Peyer's patch (tissue), 4 donors: ENCODE results near the gene CLEC12A. TPM values are rescaled to one million over a fixed set of nuclear protein-coding genes. Genes with fewer than 3 reads are reported as not detected.
A peak's percentile ranks its signal among the peaks of the same experiment; 100 is the strongest.

Experiments
- DNase-seq, 3 donors: peaks; one replicate each; pipeline ENCODE4 v3.0.0-alpha.2; 2017 to 2019
- H3K27ac ChIP-seq, 4 donors: fragments of 200-600 bp; sonication (generic); one replicate each; pipeline ENCODE4 v1.5.1; 2016 to 2019
- H3K27me3 ChIP-seq, 2 donors: fragments of 200-600 bp; sonication (generic); one replicate each; pipeline ENCODE4 v1.5.1; 2019
- H3K36me3 ChIP-seq, 3 donors: fragments of 200-600 bp; sonication (generic); one replicate each; pipeline ENCODE4 v1.5.1; 2016 to 2019
- H3K4me1 ChIP-seq, 4 donors: fragments of 200-600 bp; sonication (generic); one replicate each; pipeline ENCODE4 v1.5.1; 2016 to 2019
- H3K4me3 ChIP-seq, 4 donors: fragments of 200-600 bp; sonication (generic); 1 replicate in 3 of 4; 2 replicates in 1 of 4; pipeline ENCODE4 v1.5.1; 2016 to 2019; ENCODE audit warnings: mild to moderate bottlenecking in 1 of 4
- H3K9me3 ChIP-seq, 4 donors: fragments of 200-600 bp; sonication (generic); one replicate each; pipeline ENCODE4 v1.5.1; 2016 to 2019; ENCODE audit warnings: mild to moderate bottlenecking in 1 of 4
- POLR2A ChIP-seq, 2 donors: fragments of 450-650 bp; IDR thresholded peaks; one replicate each; pipeline ENCODE4 v1.5.1; 2017; ENCODE audit warnings: antibody characterized with exemption in 2 of 2, mild to moderate bottlenecking in 2 of 2, moderate library complexity in 2 of 2
- total RNA-seq, 4 donors: library from RNA; depleted of rRNA; stranded (reverse); fragments of >200 nt; gene quantifications; one replicate each; pipeline ENCODE4 v1.1.0, GENCODE V29; 2016
- TF ChIP-seq, protein P1 (sequence below), 6 experiments: fragments of 450-650 bp in 4 of 6; fragments of 200-600 bp in 2 of 6; sonication (generic) in 1 of 6; IDR thresholded peaks; one replicate each; pipeline ENCODE4 v1.5.1; 2017 to 2019; ENCODE audit warnings: antibody characterized with exemption in 6 of 6, mild to moderate bottlenecking in 3 of 6, moderate library complexity in 1 of 6

The CLEC12A gene
- total RNA-seq, 4 donors from 2014 or later: 10.7 TPM; not detected in 3

DNA sequence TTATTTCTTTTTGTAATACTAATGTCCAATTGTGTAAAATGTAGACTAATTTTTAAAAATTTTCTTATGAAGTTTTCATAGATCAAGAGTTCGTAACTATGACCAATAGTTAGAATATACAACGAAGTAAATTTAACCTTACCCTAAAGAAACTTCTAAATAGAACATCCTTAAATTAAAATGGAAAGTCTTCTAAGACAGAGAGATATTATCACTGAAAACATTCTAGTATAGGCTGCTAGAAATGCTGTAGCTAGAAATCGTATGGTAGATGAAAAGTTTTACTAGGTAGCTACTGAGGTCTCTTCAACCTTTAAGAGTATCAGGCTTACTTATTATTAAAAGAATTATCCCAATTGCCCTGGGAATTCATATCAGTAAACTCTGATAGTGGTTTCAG, 40.0 kb upstream of the CLEC12A start:
- Histone ChIP-seq H3K4me3 (no peak overlapping the region), H3K9me3 (no peaks in the 10 kb centered on the region), H3K27me3 (no peaks in the 10 kb centered on the region), H3K4me1 (no peaks in the 10 kb centered on the region), H3K36me3 (no peaks in the 10 kb centered on the region), H3K27ac (no peak overlapping the region)
- no peak for TF ChIP-seq POLR2A (IDR thresholded peaks at IDR 0.05)
- TF ChIP-seq, protein P1, sequence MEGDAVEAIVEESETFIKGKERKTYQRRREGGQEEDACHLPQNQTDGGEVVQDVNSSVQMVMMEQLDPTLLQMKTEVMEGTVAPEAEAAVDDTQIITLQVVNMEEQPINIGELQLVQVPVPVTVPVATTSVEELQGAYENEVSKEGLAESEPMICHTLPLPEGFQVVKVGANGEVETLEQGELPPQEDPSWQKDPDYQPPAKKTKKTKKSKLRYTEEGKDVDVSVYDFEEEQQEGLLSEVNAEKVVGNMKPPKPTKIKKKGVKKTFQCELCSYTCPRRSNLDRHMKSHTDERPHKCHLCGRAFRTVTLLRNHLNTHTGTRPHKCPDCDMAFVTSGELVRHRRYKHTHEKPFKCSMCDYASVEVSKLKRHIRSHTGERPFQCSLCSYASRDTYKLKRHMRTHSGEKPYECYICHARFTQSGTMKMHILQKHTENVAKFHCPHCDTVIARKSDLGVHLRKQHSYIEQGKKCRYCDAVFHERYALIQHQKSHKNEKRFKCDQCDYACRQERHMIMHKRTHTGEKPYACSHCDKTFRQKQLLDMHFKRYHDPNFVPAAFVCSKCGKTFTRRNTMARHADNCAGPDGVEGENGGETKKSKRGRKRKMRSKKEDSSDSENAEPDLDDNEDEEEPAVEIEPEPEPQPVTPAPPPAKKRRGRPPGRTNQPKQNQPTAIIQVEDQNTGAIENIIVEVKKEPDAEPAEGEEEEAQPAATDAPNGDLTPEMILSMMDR (IDR thresholded peaks at IDR 0.05): no peak
- DNase-seq: no peak

DNA sequence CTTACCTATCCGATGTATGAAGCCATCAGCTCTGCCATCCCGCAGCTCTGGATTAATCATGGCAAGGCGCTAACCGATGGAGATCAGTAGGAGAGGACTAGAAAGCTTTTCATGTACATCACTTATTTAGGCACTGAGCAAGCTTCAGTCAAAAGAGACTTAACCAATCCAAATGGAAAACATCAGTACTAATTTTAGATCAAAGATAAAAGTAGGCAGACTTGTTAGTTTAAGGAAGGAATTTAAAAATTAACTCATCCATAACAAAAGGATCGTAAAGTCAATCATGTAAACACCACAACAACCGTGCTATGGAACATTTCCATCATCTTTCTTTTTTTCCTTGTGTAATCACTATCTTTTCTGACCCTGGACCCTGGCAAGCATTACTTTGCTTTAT, 38.9 kb upstream of the CLEC12A start, which contains the start of gene CLEC2A:
CLEC2A (minus strand) TSS at position 101 of the 400 bp plus-strand sequence; CDS start at position 60, 41 bp downstream.
- Histone ChIP-seq H3K36me3 (no peaks in the 10 kb centered on the region), H3K27me3 (no peaks in the 10 kb centered on the region), H3K4me1 (no peaks in the 10 kb centered on the region), H3K27ac (no peak within 1 kb of the TSS), H3K9me3 (no peaks in the 10 kb centered on the region), H3K4me3 (no peak within 1 kb of the TSS)
- DNase-seq: no peak
- TF ChIP-seq, protein P1 (IDR thresholded peaks at IDR 0.05): no peak
- no peak for TF ChIP-seq POLR2A (IDR thresholded peaks at IDR 0.05)

- Histone ChIP-seq H3K4me3 (no peak overlapping the region), H3K27me3 (no peaks in the 10 kb centered on the region), H3K27ac (no peak overlapping the region), H3K36me3 (no peaks in the 10 kb centered on the region), H3K9me3 (no peaks in the 10 kb centered on the region), H3K4me1 (no peaks in the 10 kb centered on the region)
- no peak for DNase-seq
- TF ChIP-seq, protein P1 (IDR thresholded peaks at IDR 0.05): no peak
- TF ChIP-seq POLR2A (IDR thresholded peaks at IDR 0.05): no peak
Measured at GRCh38 chr12:9933958-9934357, 37.3 kb upstream of the CLEC12A start.

DNA sequence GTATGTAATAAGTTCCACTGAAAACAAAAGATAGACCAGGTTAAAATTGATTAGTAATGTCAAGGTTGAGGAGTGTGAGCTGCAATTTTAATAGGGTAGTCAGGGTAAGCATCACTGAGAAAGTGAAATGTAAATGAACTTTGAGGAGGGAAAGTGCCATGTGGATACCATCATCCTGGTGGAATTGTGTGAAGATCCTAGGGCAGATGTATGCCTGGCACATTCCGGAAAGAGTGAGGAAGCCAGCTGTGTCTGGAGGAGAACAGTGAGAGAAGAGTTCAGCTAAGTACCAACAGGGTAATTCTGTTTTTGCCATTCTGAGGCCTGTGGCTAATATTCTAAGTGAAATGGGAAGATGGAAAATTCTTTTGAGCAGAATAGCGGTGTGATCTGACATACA, 36.2 kb upstream of the CLEC12A start:
- Histone ChIP-seq H3K4me1 (no peaks in the 10 kb centered on the region), H3K4me3 (no peak overlapping the region), H3K27ac (no peak overlapping the region), H3K36me3 (no peaks in the 10 kb centered on the region), H3K27me3 (no peaks in the 10 kb centered on the region), H3K9me3 (no peaks in the 10 kb centered on the region)
- DNase-seq: no peak
- TF ChIP-seq, protein P1 (IDR thresholded peaks at IDR 0.05): no peak
- no peak for TF ChIP-seq POLR2A (IDR thresholded peaks at IDR 0.05)

- H3K27me3 ChIP-seq: no peaks in the 10 kb centered on the region
- no peaks in the 10 kb centered on the region for H3K36me3 ChIP-seq
- DNase-seq: no peak
- no peak overlapping the region for H3K4me3 ChIP-seq
- no peaks in the 10 kb centered on the region for H3K9me3 ChIP-seq
- TF ChIP-seq, protein P1 (IDR thresholded peaks at IDR 0.05): no peak
- no peak for TF ChIP-seq POLR2A (IDR thresholded peaks at IDR 0.05)
- H3K27ac ChIP-seq: no peak overlapping the region
- no peaks in the 10 kb centered on the region for H3K4me1 ChIP-seq
Measured at GRCh38 chr12:9936591-9936990, 34.6 kb upstream of the CLEC12A start.

DNA sequence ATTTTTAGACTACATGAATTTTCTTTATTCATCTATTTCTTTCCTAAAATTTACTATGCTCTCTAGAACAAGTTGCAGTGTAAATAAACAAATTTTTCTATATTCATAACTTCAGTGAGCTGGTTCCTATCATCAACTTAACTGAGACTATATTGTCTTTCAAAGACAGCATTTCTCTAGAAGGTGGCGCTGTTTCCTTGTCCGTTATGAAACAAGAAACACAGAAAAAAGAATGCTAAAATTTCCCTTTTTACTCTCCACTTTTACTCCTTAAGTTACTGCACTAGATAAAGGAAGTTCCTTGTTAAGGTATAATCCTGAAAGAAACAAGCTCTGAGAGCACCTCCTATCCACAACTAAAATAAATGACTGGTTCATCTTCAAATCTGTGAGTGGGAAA, 30.8 kb upstream of the CLEC12A start:
- no peak for DNase-seq
- Histone ChIP-seq H3K27me3 (no peaks in the 10 kb centered on the region), H3K4me1 (no peaks in the 10 kb centered on the region), H3K36me3 (no peaks in the 10 kb centered on the region), H3K9me3 (no peaks in the 10 kb centered on the region), H3K4me3 (no peak overlapping the region), H3K27ac (no peak overlapping the region)
- TF ChIP-seq, protein P1 (IDR thresholded peaks at IDR 0.05): peak in 3 of 6 experiments; percentile 18 to 21 (median 20)
- TF ChIP-seq POLR2A (IDR thresholded peaks at IDR 0.05): no peak
